Neural progenitor cell (in vitro differentiated cells): Measurements from ENCODE around the gene STX17.

Experiments
- CTCF ChIP-seq: fragments of 200-600 bp; sonication (generic); IDR thresholded peaks from 2 replicates; pipeline ENCODE4 v1.5.1; 2017; ENCODE audit warnings: antibody characterized with exemption, mild to moderate bottlenecking
- EZH2 ChIP-seq: fragments of 200-600 bp; sonication (generic); IDR thresholded peaks from 2 replicates; pipeline ENCODE4 v1.6.1; 2017; ENCODE audit warnings: antibody characterized with exemption, mild to moderate bottlenecking, moderate library complexity
- EZH2phosphoT487 ChIP-seq: fragments of 200-600 bp; sonication (generic); IDR thresholded peaks from 2 replicates; pipeline ENCODE4 v1.6.1; 2017; ENCODE audit warnings: antibody characterized with exemption

GRCh38 chr9:99876190-99876589 lies 30.3 kb upstream of the STX17 start:
- no peak for TF ChIP-seq EZH2phosphoT487
- TF ChIP-seq CTCF = no peak
- TF ChIP-seq EZH2 = no peak
